ENCODE data around the gene HIPK1.

- TF ChIP-seq CTCF (IDR thresholded peaks at IDR 0.05) = no peak
- no peak for TF ChIP-seq EZH2 (IDR thresholded peaks at IDR 0.05)
- TF ChIP-seq EZH2phosphoT487 (IDR thresholded peaks at IDR 0.05) = no peak
Measured at GRCh38 chr1:113928187-113928930, 765 bp upstream of the HIPK1 start.
